ENCODE measurements around the gene PDS5A. TPM values are rescaled to one million over a fixed set of nuclear protein-coding genes. Genes with fewer than 3 reads are reported as not detected.

Gene PDS5A
- total RNA-seq, 1 experiment from 2014 or later = 98.3 TPM

- ChIA-PET RAD21 (ENCODE audit: low non-redundant PET in 1 of 2, low total read pairs in 2 of 2, uncharacterized antibody in 2 of 2, unreplicated experiment in 2 of 2) (no interaction called here), POLR2A (no interaction called here), CTCF (no interaction called here)
- Histone ChIP-seq H3K4me3 (replicated peaks in 1 of 2; ENCODE audit: low read depth in 1 of 2, low read length in 2 of 2) (no peak overlapping the region), H3K27ac (ENCODE audit: low read depth, low read length) (no peak overlapping the region), H3K4me2 (ENCODE audit: low read length) (no peak overlapping the region), H3K9ac (ENCODE audit: low read length) (no peak overlapping the region), H3K79me2 (ENCODE audit: insufficient read depth, low read length) (peaks cover 91% of the 10 kb centered on the region), H3K9me2 (ENCODE audit: insufficient read depth) (no peaks in the 10 kb centered on the region), H2AFZ (ENCODE audit: low read depth, low read length, poor library complexity, severe bottlenecking) (no peak overlapping the region), H4K20me1 (ENCODE audit: insufficient read depth) (peaks cover 8% of the 10 kb centered on the region; the same call in 1 of the 2 replicates), H3K36me3 (ENCODE audit: control insufficient read depth in 1 of 2, insufficient read depth in 2 of 2, low read length in 2 of 2) (peaks cover 7 to 19% of the 10 kb centered on the region in 2 experiments; a peak in 3 of 4 replicates), H3K4me1 (ENCODE audit: control insufficient read depth in 1 of 2, insufficient read depth in 2 of 2, low read length in 2 of 2) (no peaks in the 10 kb centered on the region), H3K27me3 (ENCODE audit: insufficient read depth, low read length) (no peaks in the 10 kb centered on the region), H3K9me3 (ENCODE audit: control insufficient read depth in 1 of 2, insufficient read depth in 1 of 2, low read depth in 1 of 2, low read length in 2 of 2) (no peaks in the 10 kb centered on the region)
- intact Hi-C loops (cut with micrococcal nuclease) = no loop called here
- DNase-seq (ENCODE audit: low read depth, low spot score) (no peak), ATAC-seq (no peak)
- TF ChIP-seq CBX3 (IDR thresholded peaks at IDR 0.05; ENCODE audit: low read depth) (no peak), JUND (IDR thresholded peaks at IDR 0.05) (no peak), SIN3A (IDR thresholded peaks at IDR 0.05; ENCODE audit: low read depth) (no peak), RAD21 (IDR thresholded peaks at IDR 0.05; ENCODE audit: low read depth) (no peak), REST (IDR thresholded peaks at IDR 0.05; ENCODE audit: low read depth) (no peak), ZNF274 (IDR thresholded peaks at IDR 0.05; ENCODE audit: low read depth, low read length) (no peak), SP1 (IDR thresholded peaks at IDR 0.05; ENCODE audit: low read depth) (no peak), EGR1 (IDR thresholded peaks at IDR 0.05; ENCODE audit: low read depth) (no peak), POLR2AphosphoS5 (IDR thresholded peaks at IDR 0.05; ENCODE audit: low read depth, low read length) (no peak), ELF1 (IDR thresholded peaks at IDR 0.05; ENCODE audit: borderline replicate concordance, low read depth) (no peak), ZBTB33 (IDR thresholded peaks at IDR 0.05; ENCODE audit: extremely low read depth, insufficient replicate concordance, low read length) (no peak), POLR2A (IDR thresholded peaks at IDR 0.05; ENCODE audit: borderline replicate concordance, extremely low read depth, insufficient read depth, insufficient read length) (no peak), CEBPB (IDR thresholded peaks at IDR 0.05; ENCODE audit: low read depth) (no peak)
- no TSS peak for BruUV-seq (replicated peaks)
These were observed 53.7 kb downstream of the PDS5A start for GRCh38 chr4:39924014-39924413.

Measured in HCT116 (cell line).